OCI-LY1 (cell line): Measurements from ENCODE around the gene PIP4K2A.

Experiments
- CTCF ChIP-seq: fragments of 200-600 bp; sonication (generic), shearing (Covaris generic); IDR thresholded peaks from 2 replicates; pipeline ENCODE4 v1.5.1; 2017; ENCODE audit warnings: mild to moderate bottlenecking, antibody characterized with exemption, low read length, moderate library complexity, mixed read lengths
- EZH2 ChIP-seq: fragments of 200-600 bp; sonication (generic), shearing (Covaris generic); IDR thresholded peaks from 2 replicates; pipeline ENCODE4 v1.8.0; 2017; ENCODE audit warnings: borderline replicate concordance, mixed run types, mild to moderate bottlenecking, antibody characterized with exemption, low read length, moderate library complexity, mixed read lengths

GRCh38 chr10:22606164-22606614 lies 108.2 kb downstream of the PIP4K2A start:
- no peak for TF ChIP-seq CTCF
- no peak for TF ChIP-seq EZH2
